HG02571 (cell line): ENCODE measurements around the gene MED13L.
"Not testable (repeated sequence)": the region's sequence is repeated elsewhere in the genome, so short reads cannot be mapped to it uniquely, and the experiment has no call there.

Experiments
- ATAC-seq: cut with Tn5 transposase; IDR thresholded peaks from one replicate; pipeline ENCODE4 v1.9.1; 2021; ENCODE audit warnings: mild to moderate bottlenecking, moderate library complexity; ENCODE audit not compliant: unreplicated experiment

The MED13L gene

GRCh38 chr12:116303929-116304328, 26.4 kb upstream of the MED13L start:
- ATAC-seq: no peak

GRCh38 chr12:116303066-116303465, 25.6 kb upstream of the MED13L start:
- ATAC-seq: no peak

- ATAC-seq: no peak
Observed at GRCh38 chr12:116302166-116303058, 24.9 kb upstream of the MED13L start.

GRCh38 chr12:116301621-116302020, 24.1 kb upstream of the MED13L start:
- ATAC-seq: no peak

- ATAC-seq: no peak
Observed at GRCh38 chr12:116299665-116300328, 22.3 kb upstream of the MED13L start.

GRCh38 chr12:116299064-116299463, 21.6 kb upstream of the MED13L start:
- no peak for ATAC-seq

DNA sequence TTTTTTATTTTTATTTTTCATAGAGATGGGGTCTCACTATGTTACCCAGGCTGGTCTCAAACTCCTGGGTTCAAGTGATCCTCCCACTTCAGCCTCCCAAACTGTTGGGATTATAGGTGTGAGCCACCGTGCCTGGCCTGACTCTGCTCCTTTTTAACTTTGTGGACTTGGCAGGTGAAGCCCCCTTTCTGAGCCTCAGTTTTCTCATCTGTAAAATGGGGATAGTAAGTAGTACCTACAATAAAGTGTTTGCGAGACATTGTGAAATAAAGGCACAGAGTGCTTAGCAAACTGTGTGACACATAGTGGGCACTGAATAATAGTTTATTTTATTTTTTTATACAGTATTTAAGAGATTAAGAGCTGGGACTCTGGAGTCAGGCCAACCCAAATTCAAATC, 21.1 kb upstream of the MED13L start:
- no peak for ATAC-seq

GRCh38 chr12:116297224-116297834, 19.8 kb upstream of the MED13L start:
- ATAC-seq: no peak

DNA sequence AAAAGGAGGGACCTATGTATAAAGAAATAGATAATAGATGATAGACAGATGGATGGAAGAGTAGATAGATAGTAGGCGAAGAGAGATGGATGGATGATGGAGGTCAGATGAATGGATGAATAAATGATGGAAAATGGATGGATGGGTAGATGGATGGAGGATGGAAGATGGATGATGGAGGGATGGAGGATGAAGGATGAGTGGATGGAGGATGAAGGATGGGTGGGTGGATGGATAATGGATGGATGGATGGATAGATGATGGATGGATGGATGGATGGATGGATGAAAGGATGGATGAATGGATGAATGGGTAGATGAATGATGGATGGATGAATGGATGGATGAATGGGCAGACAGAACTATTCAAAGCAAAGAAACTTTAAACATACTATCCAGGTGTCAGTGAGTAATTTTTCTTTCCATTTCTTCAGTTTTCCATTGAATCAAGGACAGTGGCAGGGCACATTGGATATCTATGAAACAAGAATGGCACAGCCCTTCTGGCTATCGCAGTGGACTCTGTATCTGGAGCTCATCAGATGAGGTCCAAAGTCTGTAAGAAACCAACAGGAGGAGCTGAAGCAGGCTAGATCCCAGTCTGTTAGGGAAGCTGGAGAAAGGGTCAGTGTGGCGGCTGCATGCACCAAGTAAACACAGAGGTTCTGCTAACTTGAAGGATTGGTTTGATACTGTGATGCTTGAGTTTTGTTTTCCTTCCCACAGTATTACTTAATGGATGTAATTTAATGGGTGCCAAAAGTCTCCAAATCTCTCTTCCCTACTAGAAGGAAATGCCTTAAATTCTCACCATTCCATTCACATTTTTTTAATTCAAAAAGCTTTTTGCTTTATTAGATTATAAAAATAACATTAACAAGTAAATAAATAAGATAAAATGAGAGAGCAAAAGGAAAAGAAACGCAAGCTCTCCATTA, 18.1 kb upstream of the MED13L start:
- ATAC-seq: no peak

GRCh38 chr12:116294454-116295165, 17.1 kb upstream of the MED13L start:
- no peak for ATAC-seq

DNA sequence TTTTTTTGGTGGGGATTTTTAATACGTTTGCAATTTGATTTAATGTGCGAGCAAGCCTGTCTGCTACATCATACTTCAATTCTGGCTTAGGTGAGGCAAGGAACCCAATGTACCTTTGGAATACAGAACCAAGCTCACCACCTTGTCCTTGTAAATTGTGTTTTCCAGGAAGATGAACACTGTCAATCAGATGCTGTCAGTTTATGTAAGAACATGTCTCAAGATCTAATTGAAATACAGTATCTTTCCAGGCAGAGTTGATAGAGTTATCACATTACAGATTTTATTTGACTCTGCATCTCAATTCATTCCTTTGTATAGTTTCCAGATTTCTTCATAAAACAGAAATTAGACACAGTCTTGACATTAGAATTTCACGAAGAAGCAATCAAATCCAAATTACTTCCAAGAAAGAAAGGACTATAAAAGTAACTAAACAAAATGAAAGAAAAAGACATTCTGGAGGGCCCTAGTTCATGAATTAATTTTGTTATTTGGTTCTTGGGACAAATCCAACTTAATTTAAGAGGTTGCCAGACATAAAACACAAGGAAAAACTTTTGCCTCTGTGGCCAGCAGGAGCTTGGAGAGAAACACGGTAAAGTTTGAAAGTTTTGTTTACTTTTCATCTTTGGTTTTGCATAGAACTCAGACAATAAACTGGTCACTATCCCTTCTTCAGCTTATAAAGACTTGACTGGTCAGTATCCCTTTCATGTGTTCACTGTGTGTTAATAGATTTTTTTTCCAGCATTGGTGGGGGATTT, 16.4 kb upstream of the MED13L start:
- no peak for ATAC-seq

- no peak for ATAC-seq
Observed at GRCh38 chr12:116291218-116291617, 13.7 kb upstream of the MED13L start.

- no peak for ATAC-seq
Observed at GRCh38 chr12:116288735-116289134, 11.2 kb upstream of the MED13L start.

DNA sequence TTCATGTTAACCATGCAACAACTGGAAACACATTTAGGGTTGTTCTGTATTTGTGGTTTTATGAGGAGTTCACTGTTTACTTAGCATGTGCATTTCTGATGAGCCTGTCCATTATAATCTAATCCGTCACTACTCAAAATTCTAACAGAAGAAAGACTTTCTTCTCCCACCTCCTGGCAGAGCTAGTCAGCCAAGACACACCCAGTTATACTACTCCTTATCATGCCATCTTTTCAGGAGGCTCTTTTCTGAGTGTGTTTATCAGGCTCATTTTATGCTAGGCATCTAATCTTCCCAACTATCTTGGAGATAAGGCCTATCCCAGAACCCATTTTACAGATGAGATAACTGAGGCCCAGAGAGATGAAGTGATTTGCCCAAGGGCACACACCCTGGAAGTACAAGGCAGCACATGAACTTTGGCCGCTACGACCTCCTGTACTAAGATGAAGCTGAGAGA, 10.4 kb upstream of the MED13L start:
- no peak for ATAC-seq

DNA sequence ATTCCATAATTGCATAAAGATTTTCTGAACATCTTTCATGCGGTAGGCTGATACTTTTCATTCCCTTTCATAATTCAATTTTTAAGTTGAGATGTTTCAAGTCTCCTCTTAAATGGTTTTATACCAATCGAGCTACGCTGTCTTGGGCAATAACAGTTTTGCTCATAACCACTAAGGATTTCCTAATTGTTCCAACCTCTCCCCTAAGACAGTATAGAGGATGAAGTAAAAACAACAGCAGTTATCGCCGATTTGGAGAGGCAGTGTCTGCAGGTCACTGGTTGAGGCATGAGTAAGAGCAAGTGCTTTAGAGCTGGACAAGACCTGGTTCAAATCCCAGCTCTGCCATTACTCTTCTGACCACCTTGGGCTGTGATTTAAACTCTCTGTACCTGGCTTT, 6.9 kb upstream of the MED13L start:
- ATAC-seq: no peak

GRCh38 chr12:116283881-116284280, 6.4 kb upstream of the MED13L start:
- not testable (repeated sequence) for ATAC-seq

GRCh38 chr12:116282371-116283286, 5.1 kb upstream of the MED13L start:
- ATAC-seq: no peak

DNA sequence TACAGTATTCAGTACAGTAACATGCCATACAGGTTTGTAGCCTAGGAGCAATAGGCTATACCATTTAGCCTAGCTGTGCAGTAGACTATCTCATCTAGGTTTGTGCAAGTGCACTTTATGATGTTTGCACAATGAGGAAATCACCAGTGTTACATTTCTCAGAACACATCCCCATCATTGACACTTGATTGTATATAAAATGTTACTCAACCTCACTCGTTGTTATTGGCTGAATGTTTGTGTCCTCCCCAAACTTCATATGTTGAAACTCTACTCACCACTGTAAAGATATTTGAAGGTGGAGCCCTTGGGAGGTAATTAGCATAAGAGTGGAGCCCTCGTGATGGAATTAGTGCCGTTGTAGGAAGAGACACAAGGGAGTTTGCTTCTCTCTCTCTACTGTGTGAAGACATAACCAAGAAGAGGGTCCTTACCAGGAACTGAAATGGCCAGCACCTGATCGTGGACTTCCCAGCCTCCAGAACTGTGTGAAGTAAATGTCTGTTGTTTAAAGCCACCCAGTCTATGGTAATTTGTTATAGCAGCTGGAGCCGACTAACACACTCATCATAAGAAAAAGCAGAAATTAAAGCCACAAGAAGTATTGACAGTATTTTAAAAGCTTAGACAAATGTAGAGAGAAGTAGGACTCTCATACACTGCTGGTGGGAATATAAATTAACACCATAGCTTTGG, 3.2 kb upstream of the MED13L start:
- ATAC-seq: no peak
